ENCODE measurements around the gene CASP1.

Gene CASP1

DNA sequence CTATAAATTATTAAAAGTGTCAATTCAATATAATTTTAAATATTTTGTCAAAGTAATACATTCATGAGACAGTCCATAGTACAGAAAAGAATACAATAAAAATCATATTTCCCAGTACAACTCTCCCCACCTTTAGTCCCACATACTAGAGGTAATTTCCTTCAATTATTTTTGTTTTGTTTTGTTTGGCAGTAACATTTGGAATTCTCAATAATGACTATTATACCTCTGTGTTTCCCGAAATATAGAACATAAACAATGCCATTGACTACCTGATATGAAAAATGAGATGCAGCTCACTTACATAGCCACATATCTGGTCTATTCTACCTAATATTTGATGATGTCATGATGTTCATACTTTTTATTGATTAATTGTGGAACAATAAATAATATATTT, 42.2 kb downstream of the CASP1 start:
- TF ChIP-seq EZH2phosphoT487 (IDR thresholded peaks at IDR 0.05; ENCODE audit: low read length) = no peak
- TF ChIP-seq, protein P1, sequence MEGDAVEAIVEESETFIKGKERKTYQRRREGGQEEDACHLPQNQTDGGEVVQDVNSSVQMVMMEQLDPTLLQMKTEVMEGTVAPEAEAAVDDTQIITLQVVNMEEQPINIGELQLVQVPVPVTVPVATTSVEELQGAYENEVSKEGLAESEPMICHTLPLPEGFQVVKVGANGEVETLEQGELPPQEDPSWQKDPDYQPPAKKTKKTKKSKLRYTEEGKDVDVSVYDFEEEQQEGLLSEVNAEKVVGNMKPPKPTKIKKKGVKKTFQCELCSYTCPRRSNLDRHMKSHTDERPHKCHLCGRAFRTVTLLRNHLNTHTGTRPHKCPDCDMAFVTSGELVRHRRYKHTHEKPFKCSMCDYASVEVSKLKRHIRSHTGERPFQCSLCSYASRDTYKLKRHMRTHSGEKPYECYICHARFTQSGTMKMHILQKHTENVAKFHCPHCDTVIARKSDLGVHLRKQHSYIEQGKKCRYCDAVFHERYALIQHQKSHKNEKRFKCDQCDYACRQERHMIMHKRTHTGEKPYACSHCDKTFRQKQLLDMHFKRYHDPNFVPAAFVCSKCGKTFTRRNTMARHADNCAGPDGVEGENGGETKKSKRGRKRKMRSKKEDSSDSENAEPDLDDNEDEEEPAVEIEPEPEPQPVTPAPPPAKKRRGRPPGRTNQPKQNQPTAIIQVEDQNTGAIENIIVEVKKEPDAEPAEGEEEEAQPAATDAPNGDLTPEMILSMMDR (IDR thresholded peaks at IDR 0.05; ENCODE audit: low read length) = no peak
- no peak for TF ChIP-seq EZH2 (optimal IDR thresholded peaks at IDR 0.05; ENCODE audit: low read depth, low read length)
- Histone ChIP-seq H3K27ac (ENCODE audit: low read length) (no peak overlapping the region), H3K36me3 (replicated peaks; ENCODE audit: insufficient read depth, low read length) (no peaks in the 10 kb centered on the region), H3K79me2 (ENCODE audit: low read length) (no peaks in the 10 kb centered on the region), H4K20me1 (ENCODE audit: insufficient read depth, low read length) (no peaks in the 10 kb centered on the region), H3K9ac (ENCODE audit: low read length) (no peak overlapping the region), H3K4me2 (ENCODE audit: low read depth, low read length) (no peak overlapping the region), H3K27me3 (replicated peaks; ENCODE audit: insufficient read depth, low read length) (no peaks in the 10 kb centered on the region), H3K4me3 (ENCODE audit: low read length) (no peak overlapping the region), H3K9me3 (replicated peaks; ENCODE audit: insufficient read depth, low read length) (no peaks in the 10 kb centered on the region), H3K4me1 (ENCODE audit: low read length) (no peaks in the 10 kb centered on the region), H3F3A (ENCODE audit: insufficient read depth, low read length) (no peaks in the 10 kb centered on the region), H3K9me2 (replicated peaks; ENCODE audit: insufficient read depth, low read length) (no peaks in the 10 kb centered on the region), H2AFZ (ENCODE audit: low read length) (no peak overlapping the region)
- DNase-seq = no peak

DNA sequence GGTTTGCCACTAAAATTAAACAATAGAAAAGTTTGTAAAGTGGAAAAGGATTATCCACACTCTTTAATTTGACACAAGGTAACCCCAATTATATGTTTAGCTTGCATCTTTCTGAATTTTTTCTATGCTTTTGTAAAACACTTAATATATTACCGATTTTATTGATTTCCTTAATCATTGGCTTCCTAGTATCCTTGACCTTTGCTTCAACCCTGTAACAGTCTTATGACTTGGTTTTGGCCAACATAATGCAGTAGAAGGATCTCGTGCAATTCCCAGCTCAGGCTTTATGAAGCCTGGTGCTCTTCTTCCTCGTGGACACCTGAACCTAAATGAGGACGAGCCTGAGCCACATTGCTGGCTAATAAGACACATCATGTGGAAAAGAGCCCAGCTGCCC, 43.0 kb downstream of the CASP1 start:
- no peaks in the 10 kb centered on the region for H3K9me2 ChIP-seq (replicated peaks; ENCODE audit: insufficient read depth, low read length)
- no peak overlapping the region for H3K27ac ChIP-seq (ENCODE audit: low read length)
- H3K9me3 ChIP-seq (replicated peaks; ENCODE audit: insufficient read depth, low read length) = no peaks in the 10 kb centered on the region
- H3F3A ChIP-seq (ENCODE audit: insufficient read depth, low read length) = no peaks in the 10 kb centered on the region
- no peaks in the 10 kb centered on the region for H4K20me1 ChIP-seq (ENCODE audit: insufficient read depth, low read length)
- no peaks in the 10 kb centered on the region for H3K36me3 ChIP-seq (replicated peaks; ENCODE audit: insufficient read depth, low read length)
- H3K27me3 ChIP-seq (replicated peaks; ENCODE audit: insufficient read depth, low read length) = no peaks in the 10 kb centered on the region
- DNase-seq = no peak
- H2AFZ ChIP-seq (ENCODE audit: low read length) = no peak overlapping the region
- H3K9ac ChIP-seq (ENCODE audit: low read length) = no peak overlapping the region
- no peak overlapping the region for H3K4me3 ChIP-seq (ENCODE audit: low read length)
- no peaks in the 10 kb centered on the region for H3K79me2 ChIP-seq (ENCODE audit: low read length)
- no peak for TF ChIP-seq EZH2 (optimal IDR thresholded peaks at IDR 0.05; ENCODE audit: low read depth, low read length)
- TF ChIP-seq, protein P1 (IDR thresholded peaks at IDR 0.05; ENCODE audit: low read length) = no peak
- TF ChIP-seq EZH2phosphoT487 (IDR thresholded peaks at IDR 0.05; ENCODE audit: low read length) = no peak
- H3K4me2 ChIP-seq (ENCODE audit: low read depth, low read length) = no peak overlapping the region
- H3K4me1 ChIP-seq (ENCODE audit: low read length) = no peaks in the 10 kb centered on the region

DNA sequence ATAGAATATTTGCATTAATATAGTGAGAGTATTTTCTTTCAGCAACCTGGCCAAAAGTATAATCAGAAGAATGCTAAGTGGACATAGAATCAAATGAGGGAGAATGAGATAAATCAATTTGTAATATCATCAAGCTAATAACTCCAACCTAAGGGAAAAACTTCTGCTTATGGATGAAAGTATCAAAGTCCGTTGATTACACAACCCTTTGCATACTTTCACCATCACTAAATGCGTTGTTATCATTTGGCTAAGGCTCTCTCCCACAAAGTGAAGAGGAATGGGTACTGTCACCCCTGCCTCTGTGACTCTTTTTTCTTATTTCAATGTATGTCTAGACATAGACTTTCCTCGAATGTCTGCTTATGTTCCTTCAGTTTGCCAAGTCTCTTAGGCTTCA, 50.1 kb downstream of the CASP1 start:
- no peak overlapping the region for H3K9ac ChIP-seq (ENCODE audit: low read length)
- H3K9me3 ChIP-seq (replicated peaks; ENCODE audit: insufficient read depth, low read length) = no peaks in the 10 kb centered on the region
- DNase-seq = no peak
- no peak overlapping the region for H3K4me2 ChIP-seq (ENCODE audit: low read depth, low read length)
- H3K9me2 ChIP-seq (replicated peaks; ENCODE audit: insufficient read depth, low read length) = no peaks in the 10 kb centered on the region
- no peaks in the 10 kb centered on the region for H3K36me3 ChIP-seq (replicated peaks; ENCODE audit: insufficient read depth, low read length)
- H2AFZ ChIP-seq (ENCODE audit: low read length) = no peak overlapping the region
- TF ChIP-seq EZH2 (optimal IDR thresholded peaks at IDR 0.05; ENCODE audit: low read depth, low read length) = no peak
- no peak for TF ChIP-seq EZH2phosphoT487 (IDR thresholded peaks at IDR 0.05; ENCODE audit: low read length)
- TF ChIP-seq, protein P1 (IDR thresholded peaks at IDR 0.05; ENCODE audit: low read length) = no peak
- no peak overlapping the region for H3K27ac ChIP-seq (ENCODE audit: low read length)
- no peaks in the 10 kb centered on the region for H3K27me3 ChIP-seq (replicated peaks; ENCODE audit: insufficient read depth, low read length)
- H3F3A ChIP-seq (ENCODE audit: insufficient read depth, low read length) = 0 out of 2 replicates have a peak, but pooled peaks cover 1% of the 10 kb centered on the region
- no peaks in the 10 kb centered on the region for H3K79me2 ChIP-seq (ENCODE audit: low read length)
- H3K4me3 ChIP-seq (ENCODE audit: low read length) = no peak overlapping the region
- H3K4me1 ChIP-seq (ENCODE audit: low read length) = peaks cover 7% of the 10 kb centered on the region
- H4K20me1 ChIP-seq (ENCODE audit: insufficient read depth, low read length) = no peaks in the 10 kb centered on the region
